Stomach (tissue), 4 donors: ENCODE data around the gene PSEN2.

Experiments used
- POLR2A ChIP-seq, 4 donors: fragments of 450-650 bp; IDR thresholded peaks; one replicate each; pipeline ENCODE4 v1.6.1; 2016; ENCODE audit warnings: antibody characterized with exemption in 4 of 4, control low read depth in 2 of 4, mild to moderate bottlenecking in 1 of 4, moderate library complexity in 1 of 4
- TF ChIP-seq, protein P1 (sequence below), 7 experiments: fragments of 450-650 bp in 4 of 7; fragments of 200-600 bp in 3 of 7; sonication (generic) in 3 of 7; IDR thresholded peaks; one replicate each; pipeline ENCODE4 v1.5.1; 2016 to 2019; ENCODE audit warnings: antibody characterized with exemption in 7 of 7, control low read depth in 2 of 7, mild to moderate bottlenecking in 1 of 7

GRCh38 chr1:226888021-226888420 lies 17.6 kb downstream of the PSEN2 start:
- TF ChIP-seq, protein P1, sequence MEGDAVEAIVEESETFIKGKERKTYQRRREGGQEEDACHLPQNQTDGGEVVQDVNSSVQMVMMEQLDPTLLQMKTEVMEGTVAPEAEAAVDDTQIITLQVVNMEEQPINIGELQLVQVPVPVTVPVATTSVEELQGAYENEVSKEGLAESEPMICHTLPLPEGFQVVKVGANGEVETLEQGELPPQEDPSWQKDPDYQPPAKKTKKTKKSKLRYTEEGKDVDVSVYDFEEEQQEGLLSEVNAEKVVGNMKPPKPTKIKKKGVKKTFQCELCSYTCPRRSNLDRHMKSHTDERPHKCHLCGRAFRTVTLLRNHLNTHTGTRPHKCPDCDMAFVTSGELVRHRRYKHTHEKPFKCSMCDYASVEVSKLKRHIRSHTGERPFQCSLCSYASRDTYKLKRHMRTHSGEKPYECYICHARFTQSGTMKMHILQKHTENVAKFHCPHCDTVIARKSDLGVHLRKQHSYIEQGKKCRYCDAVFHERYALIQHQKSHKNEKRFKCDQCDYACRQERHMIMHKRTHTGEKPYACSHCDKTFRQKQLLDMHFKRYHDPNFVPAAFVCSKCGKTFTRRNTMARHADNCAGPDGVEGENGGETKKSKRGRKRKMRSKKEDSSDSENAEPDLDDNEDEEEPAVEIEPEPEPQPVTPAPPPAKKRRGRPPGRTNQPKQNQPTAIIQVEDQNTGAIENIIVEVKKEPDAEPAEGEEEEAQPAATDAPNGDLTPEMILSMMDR (IDR thresholded peaks at IDR 0.05), result no peak
- TF ChIP-seq POLR2A (IDR thresholded peaks at IDR 0.05), result no peak
